ENCODE results near the gene VOPP1. TPM values are rescaled to one million over a fixed set of nuclear protein-coding genes. Genes with fewer than 3 reads are reported as not detected.

Gene VOPP1
- total and polyA plus RNA-seq, 9 of the 15 experiments (the other 6 are each of a cell fraction or from before 2014, with no cell fraction given): 8.2 to 45.8 (median 31.2) TPM

- no peak for DNase-seq (ENCODE audit: extremely low read depth in 1 of 4, low spot score in 3 of 4)
- Histone ChIP-seq H4K20me1 (replicated peaks; ENCODE audit: control insufficient read depth, insufficient read depth, low read length) (peaks cover 36% of the 10 kb centered on the region), H3K27ac (ENCODE audit: extremely low read depth, low read depth, low read length) (no peak overlapping the region), H3K4me2 (ENCODE audit: insufficient read depth, low read length) (no peak overlapping the region), H3K27me3 (ENCODE audit: control insufficient read depth in 2 of 2, insufficient read depth in 2 of 2, low read length in 2 of 2) (no peaks in the 10 kb centered on the region), H3K4me3 (no peak overlapping the region), H2AFZ (ENCODE audit: low read depth, low read length) (no peak overlapping the region), H3K4me1 (replicated peaks in 1 of 2; ENCODE audit: control insufficient read depth in 2 of 2, insufficient read depth in 2 of 2, low read length in 2 of 2) (peaks cover 9 to 11% of the 10 kb centered on the region in 2 experiments; a peak in 4 of 5 replicates), H3K9ac (ENCODE audit: insufficient read depth in 1 of 2, low read depth in 2 of 2, low read length in 2 of 2) (no peak overlapping the region), H3K36me3 (ENCODE audit: control insufficient read depth, insufficient read depth, low read length) (no peaks in the 10 kb centered on the region), H3K9me1 (ENCODE audit: control insufficient read depth, insufficient read depth, low read length) (peaks cover 2% of the 10 kb centered on the region), H3K9me3 (replicated peaks; ENCODE audit: control insufficient read depth, insufficient read depth, low read depth, low read length) (no peaks in the 10 kb centered on the region), H3K79me2 (ENCODE audit: control insufficient read depth, insufficient read depth, low read length) (peaks cover 47% of the 10 kb centered on the region)
- POLR2A ChIA-PET: no interaction called here
- CTCF ChIA-PET (ENCODE audit: low intra/inter-chr PET ratio): no interaction called here
- TF ChIP-seq ZBTB43 (CRISPR knock-in tag; IDR thresholded peaks at IDR 0.05) (no peak), RAD51 (IDR thresholded peaks at IDR 0.05; ENCODE audit: borderline replicate concordance, low read depth) (no peak), KDM1A (IDR thresholded peaks at IDR 0.05) (no peak), CREB3 (tag; conservative IDR thresholded peaks at IDR 0.05; ENCODE audit: low read depth) (no peak), SMAD4 (CRISPR knock-in tag; conservative IDR thresholded peaks at IDR 0.05) (no peak), HNRNPL (IDR thresholded peaks at IDR 0.05; ENCODE audit: low read depth, low read length) (no peak), ARID3A (IDR thresholded peaks at IDR 0.05; ENCODE audit: borderline replicate concordance, low read depth, low read length) (no peak), HDAC2 (IDR thresholded peaks at IDR 0.05) (no peak), ARID1B (IDR thresholded peaks at IDR 0.05) (no peak)
- no TSS peak for BruUV-seq (replicated peaks)
- FAIRE-seq: no peak
- ATAC-seq: no peak
- 85% methylated on average over 7 of the region's 7 CpGs for WGBS (ENCODE audit: insufficient coverage, low coverage, missing lambda C conversion rate)
- intact Hi-C loops (cut with micrococcal nuclease): no loop called here
- in situ Hi-C loops (cut with MboI): no loop called here
Measured at GRCh38 chr7:55549457-55549856, 22.8 kb downstream of the VOPP1 start.
